HG03108 (cell line): ENCODE data around the gene NETO1.

ENCODE experiments used
- ATAC-seq: cut with Tn5 transposase; IDR thresholded peaks from one replicate; pipeline ENCODE4 v1.9.1; 2021; ENCODE audit warnings: moderate library complexity; ENCODE audit not compliant: unreplicated experiment

Gene NETO1

DNA sequence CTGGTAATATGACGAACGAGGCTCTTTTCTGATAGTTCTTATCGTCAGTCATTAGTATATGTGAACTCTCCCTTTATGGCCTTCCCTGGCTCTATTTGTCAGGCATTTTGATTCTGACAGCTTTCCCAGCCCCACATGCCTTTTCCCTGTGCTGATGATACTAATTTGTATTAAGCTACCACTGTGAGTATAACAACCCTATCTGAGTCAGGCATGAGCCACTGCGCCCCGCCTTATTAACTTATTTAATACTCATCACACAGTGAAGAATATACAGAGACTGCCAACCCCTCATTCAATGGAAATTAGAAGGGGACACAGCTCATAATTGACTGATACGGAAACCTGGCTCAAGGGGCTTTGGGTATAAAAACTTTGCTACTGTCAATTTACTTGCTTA lies 140.0 kb downstream of the NETO1 start:
- ATAC-seq = no peak

GRCh38 chr18:72727038-72727655 lies 140.6 kb downstream of the NETO1 start:
- ATAC-seq = no peak

DNA sequence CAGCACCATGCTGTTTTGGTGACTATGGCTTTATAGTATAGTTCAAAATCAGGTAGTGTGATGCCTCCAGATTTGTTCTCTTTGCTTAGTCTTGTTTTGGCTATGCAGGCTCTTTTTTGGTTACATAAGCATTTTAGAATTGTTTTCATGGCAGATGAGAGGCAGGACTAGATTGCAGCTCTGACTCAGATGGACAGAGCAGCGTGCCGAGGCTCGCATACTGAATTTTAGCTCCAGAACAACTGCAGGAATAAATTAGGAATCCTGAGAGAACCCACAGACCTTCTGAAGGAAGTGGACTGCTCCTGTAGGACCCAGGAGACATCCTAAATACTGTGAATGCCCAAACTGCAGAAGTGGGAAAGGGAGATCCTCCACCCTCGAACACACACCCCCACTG lies 141.6 kb downstream of the NETO1 start:
- no peak for ATAC-seq

- no peak for ATAC-seq
Measured at GRCh38 chr18:72721330-72721729, 146.5 kb downstream of the NETO1 start.

GRCh38 chr18:72720116-72720515 lies 147.7 kb downstream of the NETO1 start:
- no peak for ATAC-seq

GRCh38 chr18:72704202-72704601 lies 163.6 kb downstream of the NETO1 start:
- no peak for ATAC-seq

DNA sequence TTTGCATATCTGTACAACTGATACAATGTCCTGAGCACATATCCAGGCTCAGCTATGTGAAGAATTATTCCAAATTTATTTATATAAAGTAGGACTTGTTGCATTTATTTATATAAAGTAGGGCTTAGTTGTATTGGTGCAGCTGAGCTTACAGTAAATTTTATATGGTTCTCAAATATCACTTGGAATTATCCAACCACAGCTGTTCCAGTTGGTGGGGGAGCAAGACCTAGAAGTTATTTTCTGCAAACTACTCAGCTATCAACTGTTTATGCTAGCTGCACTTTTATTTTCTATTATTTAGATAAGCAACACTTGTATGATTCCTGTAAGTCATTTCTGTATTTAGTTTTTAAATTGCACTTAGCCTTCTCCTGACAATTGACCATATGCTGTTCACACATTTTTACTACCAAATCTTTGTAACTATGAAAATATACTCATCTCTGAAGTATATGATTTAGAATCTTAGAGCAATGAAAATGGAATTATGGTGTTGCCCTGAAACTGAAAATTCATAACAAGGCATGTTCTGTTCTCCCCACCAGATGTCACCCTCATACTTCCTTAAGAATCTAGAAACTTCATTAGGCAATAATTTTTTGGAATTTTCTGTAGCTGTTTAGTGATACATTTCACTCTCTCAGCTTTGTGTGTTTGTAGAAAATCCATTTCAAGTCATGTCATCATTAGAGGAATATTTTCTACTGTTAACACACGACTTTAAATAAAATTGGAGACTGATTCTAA lies 166.7 kb downstream of the NETO1 start:
- ATAC-seq = no peak

- no peak for ATAC-seq
Measured at GRCh38 chr18:72697706-72698105, 170.1 kb downstream of the NETO1 start.

GRCh38 chr18:72692595-72692994 lies 175.2 kb downstream of the NETO1 start:
- ATAC-seq = no peak
